ENCODE results near the gene PUSL1. TPM values are rescaled to one million over a fixed set of nuclear protein-coding genes. Genes with fewer than 3 reads are reported as not detected.

The PUSL1 gene
- total RNA-seq, 1 experiment from 2014 or later: 40.3 TPM

DNA sequence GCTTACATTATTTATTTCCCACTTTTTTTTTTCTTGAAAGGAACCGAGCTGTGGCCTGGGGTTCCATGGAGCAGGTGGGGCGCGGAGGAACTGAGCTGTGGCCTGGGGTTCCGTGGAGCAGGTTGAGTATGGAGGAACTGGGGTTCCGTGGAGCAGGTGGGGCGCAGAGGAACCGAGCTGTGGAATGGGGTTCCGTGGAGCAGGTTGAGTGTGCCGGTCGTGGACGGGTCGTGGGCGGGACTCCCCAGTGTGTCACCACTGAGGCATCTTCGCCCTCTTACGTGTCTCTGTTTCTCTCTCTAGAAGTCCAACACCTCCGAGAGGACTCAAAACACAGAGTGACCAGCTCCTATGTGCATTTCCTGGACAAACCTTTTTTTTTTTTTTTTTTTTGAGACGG is 29.4 kb upstream of the PUSL1 start:
- no peak for DNase-seq (ENCODE audit: low read depth)

DNA sequence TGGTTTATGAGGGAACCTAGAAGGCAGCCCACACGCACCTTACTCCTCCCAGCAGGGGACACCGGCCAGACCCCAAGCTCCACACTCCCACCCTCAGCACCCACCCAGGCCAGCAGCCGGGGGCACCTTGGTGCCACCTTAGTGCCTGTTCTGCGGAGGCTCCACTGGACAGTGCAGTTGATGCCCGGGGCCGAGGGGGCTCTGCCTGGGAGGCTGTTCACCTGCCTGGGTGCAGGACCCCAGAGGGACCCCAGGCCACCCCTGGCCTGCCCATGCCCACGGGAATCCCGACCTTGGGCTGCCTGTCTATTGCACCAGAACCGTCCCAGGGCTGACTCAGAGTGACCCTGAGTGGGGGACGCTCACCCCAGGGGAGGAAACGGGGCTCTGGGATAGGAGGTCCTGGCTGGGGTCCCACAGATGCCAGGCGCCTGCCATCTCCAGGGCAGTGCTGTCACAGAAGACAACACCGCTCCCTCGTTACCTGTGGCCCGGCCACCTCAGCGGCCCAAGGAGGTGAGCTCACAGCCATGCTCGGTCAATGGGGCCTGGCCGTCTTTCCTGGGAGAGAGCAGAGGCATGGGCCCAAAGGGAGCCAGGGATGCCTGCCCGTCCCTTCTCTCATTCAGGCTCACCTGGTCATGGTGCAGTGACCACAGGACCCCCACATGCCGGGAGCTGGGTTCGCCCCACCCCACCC is 27.5 kb upstream of the PUSL1 start:
- no peak for DNase-seq (ENCODE audit: low read depth)

DNA sequence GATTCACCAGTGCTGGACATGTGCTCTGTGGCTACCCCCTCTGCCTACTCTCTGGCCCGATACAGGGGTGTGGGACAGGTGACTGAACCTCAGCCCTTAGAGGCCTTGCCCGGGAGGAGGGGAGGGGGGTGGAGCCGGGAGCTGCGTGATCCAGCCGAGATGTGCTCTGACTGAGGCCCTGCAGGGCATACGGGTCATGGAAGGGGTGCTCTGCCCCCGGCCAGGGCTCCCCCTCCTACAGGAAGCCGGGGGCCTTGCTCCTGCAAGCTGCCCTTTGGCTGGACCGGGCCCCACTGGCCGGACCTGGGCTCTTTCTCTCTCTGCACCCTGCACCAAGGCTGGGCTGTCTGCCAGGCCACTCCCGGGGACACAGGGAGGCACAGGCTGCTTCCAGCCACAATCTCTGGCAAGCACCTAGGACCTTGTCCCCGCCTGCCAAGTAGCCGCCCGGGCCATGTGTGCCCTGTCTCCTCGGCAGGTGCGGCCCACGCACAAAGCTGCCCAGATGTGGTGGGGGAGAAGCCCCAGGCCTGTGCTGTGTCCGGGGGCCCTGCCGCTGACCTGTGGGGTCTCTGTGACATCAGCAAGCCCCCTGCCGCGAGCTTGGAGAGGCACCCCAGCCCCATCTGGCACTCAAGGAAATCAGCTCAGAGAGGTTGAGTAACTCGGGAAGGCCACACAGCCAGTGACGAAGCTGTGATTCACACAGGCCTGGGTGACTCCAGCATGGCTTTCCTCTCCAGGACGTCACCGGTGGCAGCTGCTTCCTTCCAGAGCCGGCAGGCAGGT is 26.7 kb upstream of the PUSL1 start:
- peak; percentile 84 for DNase-seq (ENCODE audit: low read depth)

DNA sequence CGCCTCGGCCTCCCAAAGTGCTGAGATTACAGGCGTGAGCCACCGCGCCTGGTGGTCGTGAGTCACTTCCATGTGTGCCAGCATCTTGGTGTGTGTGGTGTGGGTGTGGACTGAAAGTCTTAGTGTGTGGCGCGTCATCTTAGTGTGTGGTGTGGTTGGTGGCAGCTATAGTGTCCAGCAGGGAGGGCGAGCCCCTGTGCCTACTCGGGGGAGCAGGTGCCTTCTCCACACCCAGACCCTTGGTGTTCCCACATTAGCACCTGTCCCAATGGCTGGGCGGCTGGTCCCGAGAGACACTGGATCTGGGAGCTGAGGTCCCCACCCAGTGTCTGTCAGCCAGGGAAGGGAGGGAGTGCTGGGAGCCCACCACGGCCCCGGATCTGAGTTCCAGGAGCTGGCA is 25.4 kb upstream of the PUSL1 start:
- DNase-seq (ENCODE audit: low read depth): peak; percentile 76

DNA sequence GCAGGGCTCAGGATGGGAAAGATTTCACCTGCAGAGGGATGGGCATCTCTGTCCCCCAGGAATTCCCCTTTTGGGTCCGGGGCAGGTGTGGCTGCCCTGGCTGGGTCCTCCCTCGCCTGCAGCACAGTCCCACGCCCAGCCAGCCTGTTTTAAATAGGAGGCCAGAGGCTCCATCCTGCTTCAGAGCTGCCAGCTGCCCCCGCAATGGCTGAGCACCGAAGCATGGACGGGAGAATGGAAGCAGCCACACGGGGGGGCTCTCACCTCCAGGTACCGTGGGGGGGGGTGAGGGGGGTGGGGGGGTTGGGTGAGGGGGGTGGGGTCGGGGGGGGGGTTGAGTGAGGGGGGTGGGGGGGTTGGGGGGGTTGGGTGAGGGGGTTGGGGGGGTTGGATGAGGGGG is 24.6 kb upstream of the PUSL1 start:
- peak; percentile 36 for DNase-seq (ENCODE audit: low read depth)

DNA sequence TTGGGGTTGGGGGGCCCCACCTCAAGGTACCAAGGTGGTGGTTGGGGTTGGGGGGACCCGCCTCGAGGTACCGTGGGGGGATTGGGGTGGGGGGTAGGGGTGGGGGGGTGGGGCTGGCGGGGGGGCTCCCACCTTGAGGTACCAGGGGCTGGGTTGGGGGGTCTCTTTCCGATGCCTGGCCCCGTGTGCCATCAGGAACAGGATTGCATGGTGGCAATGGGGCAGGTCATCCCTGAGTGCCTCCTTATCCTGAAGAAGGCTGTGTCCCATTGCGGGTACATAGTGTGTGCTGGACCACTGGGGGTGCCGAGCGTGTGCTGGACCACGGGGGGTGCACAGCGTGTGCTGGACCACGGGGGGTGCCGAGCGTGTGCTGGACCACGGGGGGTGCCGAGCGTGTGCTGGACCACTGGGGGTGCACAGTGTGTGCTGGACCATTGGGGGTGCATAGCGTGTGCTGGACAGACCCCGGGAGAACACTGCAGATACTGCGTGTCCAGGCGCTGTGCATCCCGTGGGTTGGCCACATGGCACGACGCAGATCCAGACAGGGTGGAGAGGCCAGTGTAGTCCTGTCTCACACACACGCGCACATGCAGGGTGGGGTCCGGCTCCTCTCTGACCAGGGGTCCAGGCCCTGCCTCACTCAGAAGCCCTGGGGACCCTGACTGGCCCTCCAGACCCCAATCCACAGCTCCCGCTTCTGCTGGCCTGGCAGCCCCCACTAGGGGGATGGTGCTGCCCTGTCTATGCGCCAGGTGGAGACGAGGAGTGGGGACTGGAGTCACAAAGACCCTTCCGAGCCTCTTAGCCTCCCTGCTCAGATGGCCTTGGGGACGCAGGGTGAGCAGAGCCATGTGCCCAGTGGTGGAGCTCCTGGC is 23.9 kb upstream of the PUSL1 start:
- DNase-seq (ENCODE audit: low read depth): no peak

DNA sequence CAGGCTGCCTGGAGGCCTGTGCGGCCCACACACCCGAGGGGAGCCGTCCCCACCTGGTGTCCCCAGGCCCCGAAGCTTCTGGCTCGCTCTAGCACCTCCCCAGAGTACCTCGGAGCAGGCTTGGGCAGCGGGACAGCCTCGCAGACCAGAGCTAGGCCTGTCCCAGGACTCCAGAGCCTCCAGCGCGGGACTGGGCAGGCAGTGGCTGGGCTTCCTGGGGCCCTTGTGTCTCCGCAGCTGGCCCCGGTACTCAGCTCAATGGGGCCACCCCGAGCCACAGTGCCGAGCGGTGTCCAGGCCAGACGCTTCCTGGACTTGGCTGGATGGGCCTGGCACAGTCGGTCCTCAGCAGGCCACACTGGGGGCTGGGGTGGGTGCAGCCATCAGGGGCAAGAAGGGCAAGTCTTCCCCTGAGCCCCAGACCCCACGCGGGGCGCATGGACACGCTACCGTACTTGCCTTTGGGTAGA is 23.3 kb upstream of the PUSL1 start:
- no peak for DNase-seq (ENCODE audit: low read depth)

DNA sequence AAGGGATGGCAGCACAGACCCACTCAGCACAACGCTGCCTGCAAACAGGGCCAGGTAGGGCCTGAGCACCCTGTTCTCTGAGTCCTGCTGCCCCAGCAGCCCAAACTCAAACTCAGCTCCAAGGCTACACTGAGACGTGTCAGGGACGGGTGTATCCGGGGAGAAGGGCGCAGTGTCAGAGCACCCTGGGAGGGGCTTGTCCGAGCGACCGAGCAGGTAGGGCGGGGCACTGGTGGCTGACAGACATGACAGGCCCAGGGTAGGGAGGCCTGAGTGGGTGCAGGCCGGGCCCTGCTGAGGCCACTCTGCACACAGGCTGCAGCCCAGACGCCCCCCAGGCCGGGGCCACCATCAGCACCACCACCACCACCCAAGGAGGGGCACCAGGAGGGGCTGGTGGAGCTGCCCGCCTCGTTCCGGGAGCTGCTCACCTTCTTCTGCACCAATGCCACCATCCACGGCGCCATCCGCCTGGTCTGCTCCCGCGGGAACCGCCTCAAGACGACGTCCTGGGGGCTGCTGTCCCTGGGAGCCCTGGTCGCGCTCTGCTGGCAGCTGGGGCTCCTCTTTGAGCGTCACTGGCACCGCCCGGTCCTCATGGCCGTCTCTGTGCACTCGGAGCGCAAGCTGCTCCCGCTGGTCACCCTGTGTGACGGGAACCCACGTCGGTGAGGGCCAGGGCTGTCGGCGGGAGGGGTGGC is 22.6 kb upstream of the PUSL1 start:
- no peak for DNase-seq (ENCODE audit: low read depth)

DNA sequence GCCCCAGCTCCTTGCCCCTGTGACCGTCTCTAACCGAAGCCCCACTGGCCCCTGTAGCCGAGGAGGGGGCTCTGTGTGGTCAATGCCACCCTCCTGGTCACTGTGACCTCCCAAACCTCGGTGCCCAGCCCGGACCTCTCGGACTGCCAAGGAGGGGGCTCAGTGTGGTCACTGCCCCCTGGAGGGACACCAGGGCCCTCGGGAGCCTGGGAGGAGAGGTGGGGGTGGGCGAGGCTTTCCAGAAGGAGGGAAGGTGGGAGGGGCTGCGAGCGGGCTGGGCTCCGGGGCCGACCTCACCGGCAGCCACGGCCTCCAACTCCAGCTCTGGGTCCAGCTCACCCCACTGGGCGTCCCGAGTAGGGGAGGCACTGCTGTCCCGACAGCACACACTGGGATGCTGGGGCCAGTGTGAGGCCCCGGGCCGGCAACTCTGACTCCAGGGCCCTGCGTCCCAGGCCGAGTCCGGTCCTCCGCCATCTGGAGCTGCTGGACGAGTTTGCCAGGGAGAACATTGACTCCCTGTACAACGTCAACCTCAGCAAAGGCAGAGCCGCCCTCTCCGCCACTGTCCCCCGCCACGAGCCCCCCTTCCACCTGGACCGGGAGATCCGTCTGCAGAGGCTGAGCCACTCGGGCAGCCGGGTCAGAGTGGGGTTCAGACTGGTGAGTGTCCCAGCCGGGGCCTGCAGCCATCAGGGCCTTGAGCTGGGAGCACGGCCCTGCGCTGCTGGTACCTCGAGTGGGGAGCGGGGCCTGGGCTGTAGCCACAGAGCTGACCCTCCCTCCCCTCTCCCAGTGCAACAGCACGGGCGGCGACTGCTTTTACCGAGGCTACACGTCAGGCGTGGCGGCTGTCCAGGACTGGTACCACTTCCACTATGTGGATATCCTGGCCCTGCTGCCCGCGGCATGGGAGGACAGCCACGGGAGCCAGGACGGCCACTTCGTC is 21.8 kb upstream of the PUSL1 start:
- DNase-seq (ENCODE audit: low read depth): no peak

DNA sequence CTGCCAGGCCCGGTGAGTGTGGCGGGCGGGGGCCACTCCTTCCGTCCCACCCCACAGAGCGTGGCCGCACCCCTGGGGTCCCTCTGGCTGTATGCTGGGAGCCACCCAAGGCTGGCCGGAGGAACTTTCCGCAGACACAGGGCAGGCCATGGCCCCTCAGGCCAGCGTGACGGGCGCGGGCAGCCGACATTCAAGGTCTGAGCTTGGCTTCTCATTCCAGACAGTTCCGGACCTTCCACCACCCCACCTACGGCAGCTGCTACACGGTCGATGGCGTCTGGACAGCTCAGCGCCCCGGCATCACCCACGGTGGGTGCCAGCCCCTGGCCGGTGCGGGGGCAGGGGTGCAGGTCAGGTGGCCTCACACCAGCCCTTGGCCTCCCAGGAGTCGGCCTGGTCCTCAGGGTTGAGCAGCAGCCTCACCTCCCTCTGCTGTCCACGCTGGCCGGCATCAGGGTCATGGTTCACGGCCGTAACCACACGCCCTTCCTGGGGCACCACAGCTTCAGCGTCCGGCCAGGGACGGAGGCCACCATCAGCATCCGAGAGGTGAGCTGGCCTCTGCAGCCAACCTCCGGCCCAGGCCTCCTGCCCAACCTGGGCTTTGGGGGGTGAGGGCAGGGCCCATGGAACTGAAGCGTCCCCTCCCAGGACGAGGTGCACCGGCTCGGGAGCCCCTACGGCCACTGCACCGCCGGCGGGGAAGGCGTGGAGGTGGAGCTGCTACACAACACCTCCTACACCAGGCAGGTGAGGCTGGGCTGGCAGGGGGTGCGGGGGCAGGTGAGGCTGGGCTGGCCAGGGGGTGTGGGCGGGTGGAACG is 20.9 kb upstream of the PUSL1 start:
- DNase-seq (ENCODE audit: low read depth): no peak

DNA sequence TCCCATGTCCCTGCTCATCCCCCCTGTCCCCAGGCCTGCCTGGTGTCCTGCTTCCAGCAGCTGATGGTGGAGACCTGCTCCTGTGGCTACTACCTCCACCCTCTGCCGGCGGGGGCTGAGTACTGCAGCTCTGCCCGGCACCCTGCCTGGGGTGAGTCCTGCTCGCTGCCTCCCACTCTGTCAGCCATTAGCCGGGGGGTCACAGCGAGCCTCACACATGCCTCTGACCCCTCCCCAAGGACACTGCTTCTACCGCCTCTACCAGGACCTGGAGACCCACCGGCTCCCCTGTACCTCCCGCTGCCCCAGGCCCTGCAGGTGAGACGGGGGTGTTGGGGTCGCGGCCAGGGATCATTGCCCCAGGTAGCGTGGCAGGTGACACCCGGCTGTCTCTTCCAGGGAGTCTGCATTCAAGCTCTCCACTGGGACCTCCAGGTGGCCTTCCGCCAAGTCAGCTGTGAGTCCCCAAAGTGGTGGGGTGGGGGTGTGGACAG is 18.1 kb upstream of the PUSL1 start:
- peak; percentile 36 for DNase-seq (ENCODE audit: low read depth)

DNA sequence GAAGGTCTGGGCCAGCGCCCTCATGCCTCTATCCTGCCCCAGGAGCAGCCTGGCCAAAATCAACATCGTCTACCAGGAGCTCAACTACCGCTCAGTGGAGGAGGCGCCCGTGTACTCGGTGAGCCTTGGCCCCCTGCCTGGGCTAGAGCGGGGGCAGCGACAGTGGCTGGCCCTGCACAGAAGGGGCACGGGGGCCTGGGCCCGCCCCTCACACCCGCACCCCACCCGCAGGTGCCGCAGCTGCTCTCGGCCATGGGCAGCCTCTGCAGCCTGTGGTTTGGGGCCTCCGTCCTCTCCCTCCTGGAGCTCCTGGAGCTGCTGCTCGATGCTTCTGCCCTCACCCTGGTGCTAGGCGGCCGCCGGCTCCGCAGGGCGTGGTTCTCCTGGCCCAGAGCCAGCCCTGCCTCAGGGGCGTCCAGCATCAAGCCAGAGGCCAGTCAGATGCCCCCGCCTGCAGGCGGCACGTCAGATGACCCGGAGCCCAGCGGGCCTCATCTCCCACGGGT is 17.3 kb upstream of the PUSL1 start:
- no peak for DNase-seq (ENCODE audit: low read depth)

DNA sequence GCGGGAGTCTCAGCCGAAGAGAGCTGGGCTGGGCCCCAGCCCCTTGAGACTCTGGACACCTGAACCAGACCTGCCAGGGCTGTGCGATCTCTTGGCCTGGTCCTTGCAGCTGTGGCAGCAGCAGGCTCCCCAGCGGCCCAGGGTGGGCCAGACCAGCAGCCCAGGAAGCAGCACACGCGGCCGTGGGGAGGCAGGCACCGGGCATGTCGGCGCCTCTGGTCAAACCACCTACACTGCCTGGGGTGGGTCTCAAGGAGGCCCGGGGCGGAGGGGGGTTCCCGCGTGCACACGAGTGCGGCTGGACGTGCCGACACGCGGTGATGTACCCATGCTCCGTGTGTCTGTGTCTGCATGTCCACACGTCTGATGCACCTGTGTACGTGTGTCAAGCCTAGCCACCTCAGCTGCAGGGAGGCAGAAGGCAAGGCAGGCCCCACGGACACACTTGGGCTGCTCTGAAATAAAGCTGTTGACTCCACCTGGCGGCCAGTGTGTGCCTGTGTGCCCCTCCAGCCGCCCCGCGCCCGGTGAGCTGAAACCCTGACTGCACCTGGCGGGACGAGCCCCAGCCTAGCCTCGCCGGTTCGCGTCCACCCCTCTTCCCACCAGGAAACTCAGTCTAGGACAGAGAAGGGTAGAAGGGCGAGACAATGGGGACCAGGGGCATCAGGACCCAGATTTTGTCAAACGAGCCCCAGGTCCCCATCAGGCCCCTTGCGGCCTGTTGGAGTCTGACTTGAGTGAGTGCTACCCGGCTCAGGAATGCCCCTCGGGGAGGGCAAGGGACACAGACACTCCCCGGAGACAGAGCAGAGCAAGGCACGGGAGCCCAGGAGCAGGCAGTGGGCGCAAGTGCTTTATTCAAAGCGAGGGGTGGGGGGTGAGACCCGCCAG is 16.6 kb upstream of the PUSL1 start:
- DNase-seq (ENCODE audit: low read depth): peak; percentile 63

DNA sequence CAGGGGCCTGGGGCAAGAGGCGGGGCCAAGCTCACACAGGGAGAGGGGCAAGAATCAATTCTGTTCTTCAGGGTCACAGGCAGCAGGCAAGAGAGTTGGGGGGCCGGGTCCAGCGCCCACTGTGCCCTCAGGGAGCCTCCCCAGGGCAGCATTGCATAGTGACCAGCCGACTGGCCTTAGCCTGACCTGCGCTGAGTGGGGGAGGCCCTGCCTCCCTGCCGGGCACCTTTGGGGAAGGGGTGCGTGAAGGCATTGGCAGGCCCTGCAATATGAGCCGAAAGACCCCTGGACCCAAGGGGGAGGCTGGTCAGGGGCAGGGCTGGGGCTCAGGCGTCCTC is 16.0 kb upstream of the PUSL1 start:
- no peak for DNase-seq (ENCODE audit: low read depth)

DNA sequence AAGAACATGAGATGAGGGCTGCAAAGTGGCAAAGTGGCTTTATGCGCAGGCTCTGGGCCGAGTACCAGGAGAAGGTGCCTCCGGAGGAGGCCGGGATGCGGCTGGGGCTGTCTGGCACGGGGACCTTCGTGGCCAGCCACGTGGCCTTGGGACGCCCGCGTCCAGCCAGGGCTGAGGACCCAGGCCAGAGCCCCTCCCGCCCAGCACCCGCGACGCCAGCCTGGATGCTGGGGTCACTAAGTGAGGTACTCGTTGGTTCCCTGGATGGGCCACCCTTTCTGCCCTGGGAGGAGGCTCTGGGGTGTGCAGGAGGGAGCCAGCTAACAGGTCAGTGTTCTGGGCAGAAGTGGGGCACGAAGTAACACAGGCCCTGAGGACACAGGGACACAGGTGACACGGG is 15.5 kb upstream of the PUSL1 start:
- no peak for DNase-seq (ENCODE audit: low read depth)

DNA sequence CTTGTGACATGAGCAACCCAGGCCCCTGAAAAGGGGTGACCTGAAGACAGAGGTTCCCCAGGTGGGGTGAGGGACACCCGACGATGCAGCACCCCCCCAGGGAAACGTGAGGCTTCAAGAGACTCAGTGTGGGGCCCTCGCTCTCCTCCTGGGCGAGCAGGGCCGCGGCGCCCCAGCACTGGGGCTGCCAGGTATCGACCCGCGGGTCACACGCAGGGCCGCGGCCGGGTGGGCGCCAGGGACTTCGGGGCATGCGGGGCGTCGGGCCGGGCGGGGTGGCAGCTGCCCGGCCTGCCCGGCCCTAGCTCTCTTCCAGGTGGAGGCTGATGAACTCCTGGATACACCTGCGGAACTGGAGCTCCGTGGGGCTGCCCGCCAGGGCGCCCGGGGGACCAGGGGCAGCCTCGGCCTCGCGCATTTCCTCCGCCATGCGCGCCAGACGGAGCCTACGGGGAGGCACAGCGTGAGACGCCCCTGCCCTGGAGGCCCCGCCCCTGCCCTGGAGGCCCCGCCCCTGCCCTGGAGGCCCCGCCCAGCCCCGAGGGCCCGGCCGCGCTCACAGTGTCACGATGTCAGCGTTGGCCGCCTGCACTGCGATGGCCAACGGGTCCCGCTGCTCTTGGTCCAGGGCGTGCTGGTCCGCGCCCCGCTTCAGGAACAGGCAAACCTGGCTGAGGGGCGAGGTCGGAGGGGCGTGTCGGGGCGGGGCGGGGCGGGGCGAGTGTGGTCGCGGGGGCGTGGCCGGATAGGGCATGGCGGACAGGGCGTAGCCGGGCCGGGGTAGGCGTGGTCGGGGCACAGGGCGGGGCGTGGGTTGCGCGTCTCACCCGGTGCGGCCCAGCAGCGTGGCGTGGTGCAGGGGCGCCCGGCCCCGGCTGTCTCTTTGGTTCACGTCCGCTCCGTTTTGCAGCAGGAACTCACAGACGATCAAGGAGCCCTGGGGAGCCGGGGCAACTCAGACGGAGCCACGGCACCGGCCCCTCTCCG is 14.8 kb upstream of the PUSL1 start:
- DNase-seq (ENCODE audit: low read depth): no peak

DNA sequence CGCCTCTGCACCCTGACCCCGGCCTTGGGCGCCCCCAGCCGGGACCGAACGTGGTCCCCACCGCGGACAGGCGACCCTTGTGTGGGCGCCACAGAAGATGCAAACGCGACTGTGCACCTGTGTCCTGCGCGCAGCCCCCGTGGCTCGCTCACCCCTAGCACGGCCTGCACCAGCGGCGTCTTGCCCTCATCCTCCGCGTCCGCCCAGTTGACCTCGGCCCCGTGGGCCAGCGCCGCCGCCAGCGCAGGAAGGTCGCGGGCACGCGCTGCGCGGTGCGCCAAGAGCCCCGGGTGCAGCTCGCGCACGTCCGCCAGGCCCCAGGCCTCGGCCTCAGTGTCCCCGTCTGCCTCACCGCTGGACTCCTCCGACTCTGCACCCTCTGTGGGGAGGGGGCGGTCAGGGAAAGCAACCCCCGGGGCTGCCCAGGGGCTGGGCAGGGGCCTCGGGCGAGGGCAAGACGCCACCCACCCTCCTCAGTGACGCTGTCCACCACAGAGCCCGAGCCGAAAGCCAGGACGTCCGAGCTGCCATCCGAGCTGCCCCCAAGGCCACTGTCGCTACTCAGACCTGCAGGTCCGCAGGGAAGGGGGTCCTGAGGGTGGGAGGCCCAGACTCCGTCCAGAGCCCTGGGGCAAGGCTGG is 14.0 kb upstream of the PUSL1 start:
- DNase-seq (ENCODE audit: low read depth): no peak

Data from M059J (cell line).